Measurements from ENCODE around the gene TSKS.

- TF ChIP-seq RAD21 (IDR thresholded peaks at IDR 0.05; ENCODE audit: low read depth) (no peak), EP300 (IDR thresholded peaks at IDR 0.05; ENCODE audit: borderline replicate concordance) (no peak), FOXM1 (IDR thresholded peaks at IDR 0.05; ENCODE audit: borderline replicate concordance, low read depth) (no peak), ZBTB7A (IDR thresholded peaks at IDR 0.05; ENCODE audit: low read depth) (no peak), YY1 (IDR thresholded peaks at IDR 0.05; ENCODE audit: low read depth) (no peak), EGR1 (IDR thresholded peaks at IDR 0.05) (no peak), TAF1 (IDR thresholded peaks at IDR 0.05; ENCODE audit: low read depth) (no peak)
- TF ChIP-seq, protein P1, sequence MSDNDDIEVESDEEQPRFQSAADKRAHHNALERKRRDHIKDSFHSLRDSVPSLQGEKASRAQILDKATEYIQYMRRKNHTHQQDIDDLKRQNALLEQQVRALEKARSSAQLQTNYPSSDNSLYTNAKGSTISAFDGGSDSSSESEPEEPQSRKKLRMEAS (IDR thresholded peaks at IDR 0.05) = no peak
Observed at GRCh38 chr19:49787746-49788145, 24.6 kb upstream of the TSKS start.
